ENCODE results near the gene SELL. TPM values are rescaled to one million over a fixed set of nuclear protein-coding genes. Genes with fewer than 3 reads are reported as not detected.

The SELL gene
- total and polyA plus RNA-seq, 2 of the 4 experiments (the other 2 are of a cell fraction) = not detected

- no peak overlapping the region for H3K27ac ChIP-seq (ENCODE audit: insufficient read depth, low read length)
- no peaks in the 10 kb centered on the region for H3K9me3 ChIP-seq (ENCODE audit: control insufficient read depth, insufficient read depth, low read length)
- no peak overlapping the region for H3K56ac ChIP-seq (ENCODE audit: extremely low read depth, insufficient read depth, low read length)
- no peak overlapping the region for H2BK15ac ChIP-seq (ENCODE audit: low read depth, low read length)
- H2BK5ac ChIP-seq (ENCODE audit: low read depth, low read length, poor library complexity, severe bottlenecking) = no peak overlapping the region
- no peaks in the 10 kb centered on the region for H3K9me1 ChIP-seq (ENCODE audit: insufficient read depth, low read length)
- H2AK5ac ChIP-seq (ENCODE audit: low read depth, low read length) = no peak overlapping the region
- no peak overlapping the region for H2AK9ac ChIP-seq (replicated peaks; ENCODE audit: low read depth, low read length, poor library complexity)
- H3K4ac ChIP-seq (ENCODE audit: low read depth, low read length) = no peak overlapping the region
- no peaks in the 10 kb centered on the region for H4K20me1 ChIP-seq (ENCODE audit: insufficient read depth, low read length)
- ChIA-PET CTCF (no interaction called here), POLR2A (ENCODE audit: unreplicated experiment) (no interaction called here)
- H2BK20ac ChIP-seq (ENCODE audit: low read depth, low read length) = no peak overlapping the region
- in situ Hi-C loops (cut with MboI; ENCODE audit: low sequenced_read_pairs) (no loop called here), intact Hi-C loops (cut with micrococcal nuclease) (no loop called here), dilution Hi-C loops (cut with HindIII; ENCODE audit: low sequenced_read_pairs, unreplicated experiment) (no loop called here)
- no peak overlapping the region for H2AFZ ChIP-seq (replicated peaks; ENCODE audit: low read length, poor library complexity)
- no peaks in the 10 kb centered on the region for H3K79me1 ChIP-seq (ENCODE audit: low read depth in 1 of 2, low read length in 2 of 2)
- H3K4me3 ChIP-seq (ENCODE audit: insufficient read depth, low read depth, low read length) = no peak overlapping the region
- DNase-seq (no peak), ATAC-seq (ENCODE audit: low read depth) (no peak)
- H4K8ac ChIP-seq (ENCODE audit: low read depth in 2 of 2, low read length in 2 of 2) = no peak overlapping the region
- no peak overlapping the region for H4K91ac ChIP-seq (ENCODE audit: insufficient read depth, low read depth, low read length)
- no peak overlapping the region for H3K18ac ChIP-seq (ENCODE audit: low read depth, low read length)
- no TSS peak for BruUV-seq (replicated peaks)
- H3K36me3 ChIP-seq (ENCODE audit: control insufficient read depth, insufficient read depth, low read length) = no peaks in the 10 kb centered on the region
- H3K9ac ChIP-seq (ENCODE audit: low read depth, low read length) = no peak overlapping the region
- H3K23ac ChIP-seq (ENCODE audit: low read depth, low read length) = no peak overlapping the region
- no CpG with 5 or more reads among the region's 2 CpGs for WGBS, 2 experiments (ENCODE audit: extremely low coverage in 2 of 2, insufficient read length in 1 of 2)
- H4K5ac ChIP-seq (ENCODE audit: low read depth, low read length) = no peak overlapping the region
- TF ChIP-seq RCOR1 (IDR thresholded peaks at IDR 0.05; ENCODE audit: insufficient replicate concordance, low read length) (no peak), MAZ (IDR thresholded peaks at IDR 0.05; ENCODE audit: borderline replicate concordance, low read depth, low read length) (no peak), FOS (IDR thresholded peaks at IDR 0.05; ENCODE audit: low read depth, low read length) (no peak), RFX5 (IDR thresholded peaks at IDR 0.05; ENCODE audit: low read depth, low read length) (no peak), POLR2A (IDR thresholded peaks at IDR 0.05; ENCODE audit: low read depth, low read length) (no peak), BHLHE40 (IDR thresholded peaks at IDR 0.05; ENCODE audit: low read depth, low read length) (no peak), SMC3 (IDR thresholded peaks at IDR 0.05; ENCODE audit: low read depth, low read length) (no peak), USF2 (IDR thresholded peaks at IDR 0.05; ENCODE audit: low read depth, low read length) (no peak), MXI1 (IDR thresholded peaks at IDR 0.05; ENCODE audit: borderline replicate concordance, low read depth, low read length) (no peak)
- no peak overlapping the region for H3K14ac ChIP-seq (replicated peaks; ENCODE audit: low read depth, low read length)
- H3K4me2 ChIP-seq (ENCODE audit: low read depth, low read length) = no peak overlapping the region
- H2BK120ac ChIP-seq (ENCODE audit: low read depth, low read length) = no peak overlapping the region
- no peaks in the 10 kb centered on the region for H3K4me1 ChIP-seq (ENCODE audit: control insufficient read depth, insufficient read depth, low read length)
- no peaks in the 10 kb centered on the region for H3K27me3 ChIP-seq (ENCODE audit: control insufficient read depth, insufficient read depth, low read length)
Measured at GRCh38 chr1:169648187-169648586, 63.2 kb downstream of the SELL start.

All from IMR-90 (cell line).